ENCODE results near the gene STK24.

GRCh38 chr13:98450539-98451111 lies 126.3 kb downstream of the STK24 start:
- TF ChIP-seq CTCF (IDR thresholded peaks at IDR 0.05), result no peak
- no peak for TF ChIP-seq TCF12 (IDR thresholded peaks at IDR 0.05)
- no peak for TF ChIP-seq POLR2AphosphoS5 (IDR thresholded peaks at IDR 0.05; ENCODE audit: low read depth, low read length)
- TF ChIP-seq GABPA (IDR thresholded peaks at IDR 0.05; ENCODE audit: low read depth), result no peak
- no peak for TF ChIP-seq TEAD4 (IDR thresholded peaks at IDR 0.05; ENCODE audit: borderline replicate concordance, insufficient read depth)
- TF ChIP-seq SMC3 (IDR thresholded peaks at IDR 0.05; ENCODE audit: low read depth, low read length), result no peak
- TF ChIP-seq MAX (IDR thresholded peaks at IDR 0.05; ENCODE audit: low read depth), result no peak
- TF ChIP-seq TAF1 (IDR thresholded peaks at IDR 0.05; ENCODE audit: borderline replicate concordance, low read depth, low read length), result no peak
- no peak for TF ChIP-seq REST (IDR thresholded peaks at IDR 0.05; ENCODE audit: low read depth, low read length)
- TF ChIP-seq RCOR1 (IDR thresholded peaks at IDR 0.05; ENCODE audit: low read length), result no peak
